ENCODE results near the gene RPN2.

Gene RPN2

GRCh38 chr20:37188787-37189186, 9.7 kb downstream of the RPN2 start:
- DNase-seq, result no peak

- no peak for DNase-seq
These were observed 10.4 kb downstream of the RPN2 start for GRCh38 chr20:37189416-37190016.

GRCh38 chr20:37190354-37191112, 11.4 kb downstream of the RPN2 start:
- no peak for DNase-seq

- peak; percentile 71 for DNase-seq
These were observed 13.2 kb downstream of the RPN2 start for GRCh38 chr20:37192137-37192854.

- DNase-seq, result no peak
These were observed 14.1 kb downstream of the RPN2 start for GRCh38 chr20:37193226-37193625.

GRCh38 chr20:37193821-37194220, 14.7 kb downstream of the RPN2 start:
- no peak for DNase-seq

GRCh38 chr20:37194621-37195417, 15.7 kb downstream of the RPN2 start:
- peak; percentile 4 for DNase-seq

GRCh38 chr20:37198932-37199660, 20.0 kb downstream of the RPN2 start:
- DNase-seq, result no peak

GRCh38 chr20:37200376-37200775, 21.2 kb downstream of the RPN2 start:
- no peak for DNase-seq

- no peak for DNase-seq
These were observed 22.0 kb downstream of the RPN2 start for GRCh38 chr20:37200926-37201826.

- no peak for DNase-seq
These were observed 22.7 kb downstream of the RPN2 start for GRCh38 chr20:37201827-37202162.

GRCh38 chr20:37202267-37202943, 23.3 kb downstream of the RPN2 start:
- DNase-seq, result peak; percentile 12

- no peak for DNase-seq
These were observed 24.9 kb downstream of the RPN2 start for GRCh38 chr20:37204056-37204455.

GRCh38 chr20:37205130-37205529, 26.0 kb downstream of the RPN2 start:
- DNase-seq, result no peak

GRCh38 chr20:37205794-37206193, 26.7 kb downstream of the RPN2 start:
- no peak for DNase-seq

GRCh38 chr20:37207171-37207570, 28.0 kb downstream of the RPN2 start:
- no peak for DNase-seq

- DNase-seq, result no peak
These were observed 30.1 kb downstream of the RPN2 start for GRCh38 chr20:37209193-37209592.

- DNase-seq, result no peak
These were observed 30.7 kb downstream of the RPN2 start for GRCh38 chr20:37209661-37210314.

GRCh38 chr20:37218441-37218840, 39.3 kb downstream of the RPN2 start:
- DNase-seq, result no peak

- no peak for DNase-seq
These were observed 39.8 kb downstream of the RPN2 start for GRCh38 chr20:37218976-37219375.

All from activated CD4-positive, alpha-beta T cell treated with anti-CD3 and anti-CD28 coated beads, Interleukin-2, amount 50 U/mL, for 1 hour (primary cell).